GM23248 (cell line): ENCODE measurements around the gene NOP53. TPM values are rescaled to one million over a fixed set of nuclear protein-coding genes. Genes with fewer than 3 reads are reported as not detected.

ENCODE experiments used
- DNase-seq: peaks from one replicate; pipeline ENCODE4 v3.0.0-alpha.2; 2015
- H2AFZ ChIP-seq: fragments of 200-600 bp; sonication (generic); 2 replicates; pipeline ENCODE4 v1.6.1; 2016; ENCODE audit warnings: antibody characterized with exemption
- H3F3A ChIP-seq: fragments of 200-600 bp; sonication (generic); 2 replicates; pipeline ENCODE4 v1.6.1; 2016; ENCODE audit warnings: mild to moderate bottlenecking, antibody characterized with exemption, mixed run types; ENCODE audit not compliant: insufficient read depth
- H3K27ac ChIP-seq: fragments of 200-600 bp; sonication (generic); 2 replicates; pipeline ENCODE4 v1.5.1; 2016; ENCODE audit warnings: mild to moderate bottlenecking
- H3K27me3 ChIP-seq: fragments of 200-600 bp; sonication (generic); replicated peaks from 2 replicates; pipeline ENCODE4 v1.6.1; 2016; ENCODE audit warnings: mild to moderate bottlenecking; ENCODE audit not compliant: insufficient read depth
- H3K36me3 ChIP-seq: fragments of 200-600 bp; sonication (generic); 2 replicates; pipeline ENCODE4 v1.6.1; 2016; ENCODE audit warnings: low read depth, mild to moderate bottlenecking
- H3K4me1 ChIP-seq: fragments of 200-600 bp; sonication (generic); 2 replicates; pipeline ENCODE4 v1.6.1; 2016; ENCODE audit warnings: mild to moderate bottlenecking; ENCODE audit not compliant: insufficient read depth
- H3K4me2 ChIP-seq: fragments of 200-600 bp; sonication (generic); one replicate; pipeline ENCODE4 v1.6.1; 2016; ENCODE audit warnings: mild to moderate bottlenecking; ENCODE audit not compliant: unreplicated experiment
- H3K4me3 ChIP-seq: fragments of 200-600 bp; sonication (generic); 2 replicates; pipeline ENCODE4 v1.5.1; 2016; ENCODE audit warnings: mild to moderate bottlenecking
- H3K79me2 ChIP-seq: fragments of 200-600 bp; sonication (generic); 2 replicates; pipeline ENCODE4 v1.6.1; 2016; ENCODE audit warnings: mild to moderate bottlenecking; ENCODE audit not compliant: insufficient read depth
- H3K9ac ChIP-seq: fragments of 200-600 bp; sonication (generic); 2 replicates; pipeline ENCODE4 v1.6.1; 2016; ENCODE audit warnings: mild to moderate bottlenecking
- H3K9me2 ChIP-seq: fragments of 200-600 bp; sonication (generic); 2 replicates; pipeline ENCODE4 v1.6.1; 2016; ENCODE audit warnings: mixed run types, mild to moderate bottlenecking, moderate library complexity; ENCODE audit not compliant: insufficient read depth
- H3K9me3 ChIP-seq: fragments of 200-600 bp; sonication (generic); one replicate; pipeline ENCODE4 v1.6.1; 2017; ENCODE audit warnings: low read depth
- H4K20me1 ChIP-seq: fragments of 200-600 bp; sonication (generic); 2 replicates; pipeline ENCODE4 v1.6.0; 2016; ENCODE audit not compliant: insufficient read depth
- EZH2 ChIP-seq: fragments of 200-600 bp; sonication (generic); IDR thresholded peaks from 2 replicates; pipeline ENCODE4 v1.6.1; 2018; ENCODE audit warnings: antibody characterized with exemption, mild to moderate bottlenecking; ENCODE audit not compliant: insufficient read depth, poor library complexity, severe bottlenecking
- EZH2phosphoT487 ChIP-seq: fragments of 200-600 bp; sonication (generic); IDR thresholded peaks from 2 replicates; pipeline ENCODE4 v1.6.1; 2018; ENCODE audit warnings: antibody characterized with exemption, moderate library complexity, mild to moderate bottlenecking, low read depth; ENCODE audit not compliant: insufficient read depth
- WGBS, 2 experiments: methylation state at CpG; one replicate each; pipeline ENCODE4 v1.1.6; 2015 to 2017; ENCODE audit warnings: low lambda C conversion rate in 2 of 2, low coverage in 1 of 2; ENCODE audit errors: missing lambda C conversion rate in 2 of 2; 5-methylcytosine and 5-hydroxymethylcytosine counted together
- in situ Hi-C: fragments of 300-500 bp; cut with MboI; formaldehyde crosslinking; loops from 2 replicates; pipeline ENCODE4 v1.15.0; 2020
- polyA plus RNA-seq: library from polyadenylated mRNA; unstranded; fragments of >200 nt; fragmentation: Nextera tagmentation; extraction: Ambion mirVana; gene quantifications from 2 replicates; pipeline ENCODE4 v1.2.1, GENCODE V29; 2016
- total RNA-seq: library from RNA; depleted of rRNA; stranded (reverse); fragments of >200 nt; shearing (Covaris generic); gene quantifications from 2 replicates; pipeline ENCODE4 v1.2.3, GENCODE V29; 2014

NOP53 gene
- total and polyA plus RNA-seq, 2 experiments from 2014 or later, result 40.7 to 62.8 TPM

DNA sequence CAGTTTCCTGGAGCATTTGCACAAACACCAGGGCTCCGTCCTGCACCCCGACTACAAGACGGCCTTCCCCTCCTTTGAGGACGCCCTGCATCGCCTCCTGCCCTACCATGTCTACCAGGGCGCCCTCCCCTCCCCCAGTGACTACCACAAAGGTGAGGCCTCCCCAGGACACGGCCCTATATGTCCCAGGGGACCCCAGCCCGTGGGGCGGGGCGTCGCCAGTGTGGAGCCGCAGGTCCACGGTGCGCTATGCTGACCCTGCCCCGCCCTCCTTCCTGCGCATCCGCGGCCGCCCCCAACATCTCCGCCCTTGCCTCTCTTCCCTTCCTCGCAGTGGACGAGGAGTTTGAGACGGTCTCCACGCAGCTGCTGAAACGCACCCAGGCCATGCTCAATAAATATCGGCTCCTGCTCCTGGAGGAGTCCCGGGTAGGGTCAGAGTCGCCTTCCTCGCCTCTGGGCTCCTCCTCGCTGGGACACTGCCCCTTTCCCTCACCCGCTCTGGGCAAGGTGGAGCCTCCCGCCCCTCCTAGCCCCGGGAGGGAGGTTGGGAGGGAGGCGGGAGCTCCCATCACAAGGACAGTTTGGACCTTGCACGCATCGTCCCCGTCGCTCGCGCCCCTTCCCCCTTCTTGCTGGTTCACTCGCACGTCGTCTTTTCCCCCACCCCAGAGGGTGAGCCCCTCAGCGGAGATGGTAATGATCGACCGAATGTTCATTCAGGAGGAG, 46.6 kb upstream of the NOP53 start:
- Histone ChIP-seq H3K9ac (no peak overlapping the region), H3K27me3 (no peaks in the 10 kb centered on the region), H3K27ac (no peak overlapping the region), H3F3A (0 out of 2 replicates have a peak, but pooled peaks cover 7% of the 10 kb centered on the region), H3K4me3 (no peak overlapping the region), H3K4me1 (no peaks in the 10 kb centered on the region), H2AFZ (no peak overlapping the region), H3K4me2 (no peak overlapping the region), H3K79me2 (no peaks in the 10 kb centered on the region), H3K9me2 (no peaks in the 10 kb centered on the region), H3K9me3 (no peaks in the 10 kb centered on the region), H4K20me1 (no peaks in the 10 kb centered on the region), H3K36me3 (peaks cover 13% of the 10 kb centered on the region; the same call in 1 of the 2 replicates)
- DNase-seq, result no peak
- no peak for TF ChIP-seq EZH2phosphoT487
- no peak for TF ChIP-seq EZH2
- 88 to 89% methylated on average over 25 to 46 of the region's 46 CpGs for WGBS, 2 experiments
- in situ Hi-C loops, result no loop called here

DNA sequence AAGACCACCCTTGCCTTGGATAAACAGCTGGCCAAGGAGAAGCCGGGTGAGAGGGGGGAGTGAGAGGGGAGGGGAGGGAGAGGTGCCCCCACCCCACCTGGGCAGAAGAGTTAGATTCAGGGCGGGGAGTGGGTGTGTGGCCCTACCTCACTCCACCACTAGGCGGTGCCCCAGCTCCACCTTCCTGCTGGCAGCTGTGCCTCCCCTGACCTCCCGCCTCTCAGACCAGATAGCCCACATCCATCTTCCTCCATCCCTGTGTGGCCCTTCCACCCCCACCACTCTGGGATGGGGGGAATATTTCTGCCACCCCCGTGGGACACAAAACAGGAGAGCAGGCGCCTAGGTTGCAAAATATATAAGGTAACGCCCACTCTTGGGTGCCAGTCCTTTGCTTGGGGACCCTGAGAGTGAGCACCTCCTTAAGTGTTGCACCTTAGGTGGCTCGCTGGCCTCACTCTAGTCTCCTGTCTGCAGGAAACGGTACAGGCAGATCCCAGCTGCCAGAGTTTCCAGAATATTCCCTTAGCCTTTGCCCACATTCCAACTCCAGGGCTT, 45.9 kb upstream of the NOP53 start:
- Histone ChIP-seq H2AFZ (no peak overlapping the region), H3K9me2 (no peaks in the 10 kb centered on the region), H3K4me1 (no peaks in the 10 kb centered on the region), H3K9me3 (no peaks in the 10 kb centered on the region), H3K4me2 (no peak overlapping the region), H3K27me3 (no peaks in the 10 kb centered on the region), H3K9ac (no peak overlapping the region), H4K20me1 (no peaks in the 10 kb centered on the region), H3K27ac (no peak overlapping the region), H3K36me3 (peaks cover 16% of the 10 kb centered on the region; the same call in 1 of the 2 replicates), H3F3A (0 out of 2 replicates have a peak, but pooled peaks cover 11% of the 10 kb centered on the region), H3K79me2 (no peaks in the 10 kb centered on the region), H3K4me3 (no peak overlapping the region)
- peak; percentile 61 for DNase-seq
- TF ChIP-seq EZH2phosphoT487 (no peak), EZH2 (no peak)
- WGBS, 2 experiments, result 54 to 63% methylated on average over 7 to 9 of the region's 9 CpGs
- in situ Hi-C loops, result no loop called here

DNA sequence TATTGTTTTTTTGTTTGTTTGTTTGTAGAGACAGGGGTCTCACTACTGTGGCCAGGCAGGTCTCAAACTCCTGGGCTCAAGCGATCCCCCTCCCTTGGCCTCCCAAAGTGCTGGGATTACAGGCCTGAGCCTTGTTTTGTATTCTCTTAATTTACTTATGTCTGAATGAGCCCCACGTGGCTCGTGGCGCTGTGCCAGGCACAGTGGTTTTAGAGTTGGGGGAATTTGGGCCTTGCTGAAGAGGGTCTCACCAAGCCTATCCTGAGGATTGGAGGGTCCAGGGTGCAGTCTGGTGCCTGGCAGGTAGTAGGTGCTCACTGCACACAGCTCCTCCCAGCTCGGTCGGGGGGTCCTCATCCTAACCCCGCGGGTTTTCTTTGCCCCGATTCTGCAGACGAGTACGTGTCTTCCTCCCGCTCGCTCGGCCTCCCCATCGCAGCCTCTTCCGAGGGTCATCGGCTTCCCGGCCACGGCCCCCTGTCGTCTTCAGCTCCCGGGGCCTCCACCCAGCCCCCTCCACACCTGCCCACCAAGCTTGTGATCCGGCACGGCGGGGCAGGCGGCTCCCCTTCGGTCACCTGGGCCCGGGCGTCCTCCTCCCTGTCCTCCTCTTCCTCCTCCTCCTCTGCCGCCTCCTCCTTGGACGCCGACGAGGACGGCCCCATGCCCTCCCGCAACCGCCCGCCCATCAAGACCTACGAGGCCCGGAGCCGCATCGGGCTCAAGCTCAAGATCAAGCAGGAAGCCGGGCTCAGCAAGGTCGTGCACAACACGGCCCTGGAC, 44.2 kb upstream of the NOP53 start:
- Histone ChIP-seq H3F3A (0 out of 2 replicates have a peak, but pooled peaks cover 11% of the 10 kb centered on the region), H3K4me2 (no peak overlapping the region), H3K9ac (no peak overlapping the region), H3K9me3 (no peaks in the 10 kb centered on the region), H4K20me1 (no peaks in the 10 kb centered on the region), H3K36me3 (peaks cover 16% of the 10 kb centered on the region; the same call in 1 of the 2 replicates), H2AFZ (no peak overlapping the region), H3K4me3 (no peak overlapping the region), H3K9me2 (no peaks in the 10 kb centered on the region), H3K4me1 (no peaks in the 10 kb centered on the region), H3K79me2 (no peaks in the 10 kb centered on the region), H3K27ac (no peak overlapping the region), H3K27me3 (no peaks in the 10 kb centered on the region)
- TF ChIP-seq EZH2, result no peak
- no peak for TF ChIP-seq EZH2phosphoT487
- WGBS, 2 experiments, result 88 to 91% methylated on average over 9 to 43 of the region's 43 CpGs
- in situ Hi-C loops, result loop anchor here (10.0 kb wide), 1 partner anchor 406 kb away; no protein-coding TSS in a partner anchor
- DNase-seq, result no peak
